ENCODE data around the gene MCM3. TPM values are rescaled to one million over a fixed set of nuclear protein-coding genes. Genes with fewer than 3 reads are reported as not detected.

Gene MCM3
- total RNA-seq, 1 donor from 2014 or later, result 21.5 TPM

GRCh38 chr6:52307900-52308372 is 23.4 kb upstream of the MCM3 start:
- no peaks in the 10 kb centered on the region for H3K36me3 Mint-ChIP-seq (ENCODE audit: unreplicated experiment)
- peaks cover 6% of the 10 kb centered on the region for H3K27me3 Mint-ChIP-seq (ENCODE audit: unreplicated experiment)
- peaks cover 8% of the 10 kb centered on the region for H3K9me3 Mint-ChIP-seq (ENCODE audit: unreplicated experiment)
- H3K4me1 Mint-ChIP-seq (ENCODE audit: low read depth, unreplicated experiment), result peaks cover 4% of the 10 kb centered on the region
- TF ChIP-seq CTCF (IDR thresholded peaks at IDR 0.05; ENCODE audit: partially characterized antibody, unreplicated experiment), result no peak
- no peak overlapping the region for H3K27ac Mint-ChIP-seq (ENCODE audit: unreplicated experiment)
- no peak overlapping the region for H3K4me3 Mint-ChIP-seq (ENCODE audit: unreplicated experiment)
- DNase-seq, result no peak

GRCh38 chr6:52306972-52307870 is 22.7 kb upstream of the MCM3 start:
- Mint-ChIP-seq H3K27ac (ENCODE audit: unreplicated experiment) (no peak overlapping the region), H3K9me3 (ENCODE audit: unreplicated experiment) (peaks cover 8% of the 10 kb centered on the region), H3K36me3 (ENCODE audit: unreplicated experiment) (no peaks in the 10 kb centered on the region), H3K4me1 (ENCODE audit: low read depth, unreplicated experiment) (peaks cover 4% of the 10 kb centered on the region), H3K27me3 (ENCODE audit: unreplicated experiment) (peaks cover 6% of the 10 kb centered on the region), H3K4me3 (ENCODE audit: unreplicated experiment) (no peak overlapping the region)
- no peak for DNase-seq
- TF ChIP-seq CTCF (IDR thresholded peaks at IDR 0.05; ENCODE audit: partially characterized antibody, unreplicated experiment), result no peak

GRCh38 chr6:52305948-52306767 is 21.6 kb upstream of the MCM3 start:
- H3K9me3 Mint-ChIP-seq (ENCODE audit: unreplicated experiment), result peaks cover 6% of the 10 kb centered on the region
- H3K27me3 Mint-ChIP-seq (ENCODE audit: unreplicated experiment), result peaks cover 6% of the 10 kb centered on the region
- H3K4me1 Mint-ChIP-seq (ENCODE audit: low read depth, unreplicated experiment), result peaks cover 4% of the 10 kb centered on the region
- TF ChIP-seq CTCF (IDR thresholded peaks at IDR 0.05; ENCODE audit: partially characterized antibody, unreplicated experiment), result no peak
- no peak overlapping the region for H3K4me3 Mint-ChIP-seq (ENCODE audit: unreplicated experiment)
- no peak for DNase-seq
- H3K27ac Mint-ChIP-seq (ENCODE audit: unreplicated experiment), result no peak overlapping the region
- no peaks in the 10 kb centered on the region for H3K36me3 Mint-ChIP-seq (ENCODE audit: unreplicated experiment)

- TF ChIP-seq CTCF (IDR thresholded peaks at IDR 0.05; ENCODE audit: partially characterized antibody, unreplicated experiment), result no peak
- H3K4me3 Mint-ChIP-seq (ENCODE audit: unreplicated experiment), result no peak overlapping the region
- peaks cover 6% of the 10 kb centered on the region for H3K27me3 Mint-ChIP-seq (ENCODE audit: unreplicated experiment)
- no peak for DNase-seq
- H3K27ac Mint-ChIP-seq (ENCODE audit: unreplicated experiment), result no peak overlapping the region
- H3K36me3 Mint-ChIP-seq (ENCODE audit: unreplicated experiment), result no peaks in the 10 kb centered on the region
- H3K4me1 Mint-ChIP-seq (ENCODE audit: low read depth, unreplicated experiment), result peaks cover 4% of the 10 kb centered on the region
- H3K9me3 Mint-ChIP-seq (ENCODE audit: unreplicated experiment), result peaks cover 6% of the 10 kb centered on the region
Measured at GRCh38 chr6:52305411-52305810, 20.9 kb upstream of the MCM3 start.
